NCI-H2171 (cell line): ENCODE measurements around the gene TMEM143.
A peak's percentile ranks its signal among the peaks of the same experiment; 100 is the strongest.
"Not testable (repeated sequence)": the region's sequence is repeated elsewhere in the genome, so short reads cannot be mapped to it uniquely, and the experiment has no call there.

Source experiments
- DNase-seq: peaks from one replicate; lab custom pipeline; 2025; lab: John Stamatoyannopoulos, UW

TMEM143 gene

GRCh38 chr19:48330012-48330681, 33.6 kb downstream of the TMEM143 start:
- DNase-seq = peak; percentile 95

GRCh38 chr19:48329167-48329891, 34.4 kb downstream of the TMEM143 start:
- DNase-seq = no peak

GRCh38 chr19:48325265-48325910, 38.4 kb downstream of the TMEM143 start, which contains the start of gene EMP3:
Gene EMP3, plus strand, starts transcription at chr19:48325552. Its CDS starts 1,293 bp downstream, at chr19:48326845.
- no peak for DNase-seq

- peak; percentile 96 for DNase-seq
These were observed 41.8 kb downstream of the TMEM143 start for GRCh38 chr19:48321622-48322591.

GRCh38 chr19:48321372-48321621, 42.4 kb downstream of the TMEM143 start:
- peak; percentile 95 for DNase-seq

GRCh38 chr19:48319647-48320541, 43.8 kb downstream of the TMEM143 start:
- DNase-seq = peak; percentile 60

- DNase-seq = no peak
These were observed 45.3 kb downstream of the TMEM143 start for GRCh38 chr19:48318286-48318987.

GRCh38 chr19:48317708-48317960, 46.1 kb downstream of the TMEM143 start:
- not testable (repeated sequence) for DNase-seq

- DNase-seq = no peak
These were observed 48.0 kb downstream of the TMEM143 start for GRCh38 chr19:48315712-48316111.

GRCh38 chr19:48311384-48311783, 52.4 kb downstream of the TMEM143 start:
- DNase-seq = no peak

GRCh38 chr19:48310227-48310626, 53.5 kb downstream of the TMEM143 start:
- no peak for DNase-seq

- not testable (repeated sequence) for DNase-seq
These were observed 54.0 kb downstream of the TMEM143 start for GRCh38 chr19:48309731-48310130.

- DNase-seq = no peak
These were observed 54.8 kb downstream of the TMEM143 start for GRCh38 chr19:48308631-48309586.

GRCh38 chr19:48303866-48304265, 59.9 kb downstream of the TMEM143 start:
- DNase-seq = no peak

GRCh38 chr19:48303367-48303766, 60.4 kb downstream of the TMEM143 start:
- no peak for DNase-seq

- no peak for DNase-seq
These were observed 61.2 kb downstream of the TMEM143 start for GRCh38 chr19:48302600-48302959.

GRCh38 chr19:48301886-48302599, 61.7 kb downstream of the TMEM143 start:
- DNase-seq = no peak

GRCh38 chr19:48297975-48298374, 65.8 kb downstream of the TMEM143 start:
- no peak for DNase-seq
